Ovary (tissue), 9 donors: ENCODE results near the gene CD7. TPM values are rescaled to one million over a fixed set of nuclear protein-coding genes. Genes with fewer than 3 reads are reported as not detected.

Experiments used
- DNase-seq, 5 donors: peaks; one replicate each; pipeline ENCODE4 v3.0.0-alpha.2; 2019 to 2020
- H3K27ac ChIP-seq, 2 donors: fragments of 200-600 bp; one replicate each; pipeline versions ENCODE4 v1.5.1 to v1.8.0; 2019 to 2022
- H3K27me3 ChIP-seq: fragments of 200-600 bp; one replicate; pipeline ENCODE4 v1.8.0; 2022
- H3K36me3 ChIP-seq: fragments of 200-600 bp; sonication (generic); one replicate; pipeline ENCODE4 v1.5.1; 2019
- H3K4me1 ChIP-seq: one replicate; pipeline ENCODE4 v1.8.1; 2013; ENCODE audit warnings: mild to moderate bottlenecking, moderate library complexity; ENCODE audit not compliant: insufficient read depth
- H3K4me3 ChIP-seq: fragments of 200-600 bp; sonication (generic); one replicate; pipeline ENCODE4 v1.5.1; 2017
- H3K9me3 ChIP-seq, 2 donors: fragments of 200-600 bp in 1 of 2; sonication (generic) in 1 of 2; one replicate each; pipeline versions ENCODE4 v1.5.1 to v1.8.1; 2013 to 2019; ENCODE audit warnings: mild to moderate bottlenecking in 1 of 2, moderate library complexity in 1 of 2
- EP300 ChIP-seq: sonication (generic); formaldehyde crosslinking; IDR thresholded peaks from one replicate; pipeline ENCODE4 v1.6.1; 2017; ENCODE audit warnings: antibody characterized with exemption
- POLR2A ChIP-seq: fragments of 450-650 bp; IDR thresholded peaks from one replicate; pipeline ENCODE4 v1.6.1; 2017; ENCODE audit warnings: antibody characterized with exemption, mild to moderate bottlenecking, moderate library complexity
- WGBS, 3 donors: extraction: QIAGEN DNeasy Blood & Tissue Kit in 1 of 3; methylation state at CpG; one replicate each; pipeline versions ENCODE4 v1.1.5 to v1.1.7; 2013 to 2017; 5-methylcytosine and 5-hydroxymethylcytosine counted together
- intact Hi-C, 4 donors: fragments of 100-400 bp; cut with DNase I; formaldehyde crosslinking; loops; one replicate each; pipeline versions ENCODE4 v1.11.0 to v1.15.1; 2022 to 2023
- polyA plus RNA-seq, 2 donors: library from polyadenylated mRNA; stranded (reverse); fragments of 200-250 nt in 1 of 2; fragments of 350-450 nt in 1 of 2; fragmentation: Illumina TruSeq in 1 of 2; extraction: RNeasy Lipid Tissue Mini Kit (QIAGEN cat#74804) in 1 of 2; gene quantifications; one replicate each; pipeline ENCODE4 v1.2.3, GENCODE V29; 2013 to 2014
- total RNA-seq, 7 donors: library from RNA; depleted of rRNA in 2 of 7; stranded (reverse); fragments of >200 nt in 2 of 7; fragmentation: NEBNext Ultra II Directional in 3 of 7; extraction: Animal tissue kit (Norgen Biotek cat#: 25700) in 3 of 7; gene quantifications; one replicate each; pipeline versions ENCODE4 v1.1.0 to v1.2.4, GENCODE V29; 2016 to 2023
- TF ChIP-seq, protein P1 (sequence below), 3 donors: fragments of 450-650 bp in 2 of 3; fragments of 200-600 bp in 1 of 3; IDR thresholded peaks; one replicate each; pipeline versions ENCODE4 v1.5.1 to v1.8.0; 2016 to 2022; ENCODE audit warnings: antibody characterized with exemption in 3 of 3, mild to moderate bottlenecking in 1 of 3
- donor health status: DM: no; HTN: no; CAD: no; lungs with moderate emphysema.
- donor health status: DM: no; HTN: no; CAD: no.
- donor health status: Bipolar disorder and iron deficiency.
- donor health status: DM: yes; HTN: yes; CAD: no.
- donor health status: DM: no; HTN: no; CAD: no.
- donor health status: DM: yes; HTN: yes; CAD: no.

CD7 gene
- total and polyA plus RNA-seq, 9 donors = 0.48 to 1.3 (median 1.1) TPM; not detected in 3

DNA sequence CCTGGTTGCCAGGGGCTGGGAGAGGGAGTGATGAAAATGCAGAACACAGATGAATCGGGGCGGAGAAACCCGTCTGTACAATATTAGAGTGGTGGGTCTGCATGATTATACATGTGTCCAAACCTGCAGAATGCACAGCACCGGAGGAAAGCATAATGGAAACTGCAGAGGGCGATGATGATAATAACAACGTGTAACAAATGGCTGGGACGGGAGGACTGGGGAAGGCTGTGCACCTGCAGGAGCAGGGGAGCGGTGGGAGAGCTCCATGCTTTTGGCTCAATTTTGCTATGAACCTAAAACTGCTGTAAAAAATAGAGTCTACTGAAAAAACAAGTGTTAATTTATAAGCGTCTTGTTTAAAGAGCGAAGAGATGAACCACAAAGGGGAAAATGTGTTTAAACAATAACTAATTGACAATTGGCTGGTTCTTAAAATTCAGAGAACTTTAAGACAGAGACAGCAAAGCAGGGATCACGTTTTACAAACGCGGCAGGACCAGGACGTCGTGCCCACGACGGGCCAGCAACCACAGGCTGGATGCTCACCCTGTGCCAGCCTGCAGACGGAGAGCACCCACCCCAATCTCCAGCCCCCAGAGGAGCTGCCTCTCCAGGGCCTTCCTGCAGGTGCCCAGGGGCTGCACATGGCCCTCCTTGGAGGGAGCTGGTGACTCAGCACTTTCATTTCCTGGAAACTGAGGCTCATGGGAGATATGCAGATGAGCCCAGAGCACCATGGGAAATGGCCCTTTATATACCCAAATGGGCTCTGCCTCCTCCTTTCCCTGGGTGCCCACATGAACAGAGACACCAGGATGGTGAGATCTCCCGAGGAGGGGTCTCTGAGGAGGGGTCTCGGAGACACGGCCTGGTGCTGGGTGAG is 41.3 kb upstream of the CD7 start, which contains the start of gene TEX19:
TEX19 (plus strand) TSS at position 783 of the 886 bp plus-strand sequence. CDS start 2,904 bp downstream, outside the sequence.
- no peak for DNase-seq
- H3K4me3 ChIP-seq = no peak within 1 kb of the TSS
- no peak within 1 kb of the TSS for H3K27ac ChIP-seq
- intact Hi-C loops = loop anchor here in 3 of 4 donors (10.0 kb wide), 4 partner anchors 56 to 416 kb away; partner anchors contain the start of genes HEXD (in 1 of the 3) and OGFOD3 (in 1 of the 3)
- H3K9me3 ChIP-seq = no peaks in the 10 kb centered on the region
- TF ChIP-seq EP300 (no peak), POLR2A (no peak)
- TF ChIP-seq, protein P1, sequence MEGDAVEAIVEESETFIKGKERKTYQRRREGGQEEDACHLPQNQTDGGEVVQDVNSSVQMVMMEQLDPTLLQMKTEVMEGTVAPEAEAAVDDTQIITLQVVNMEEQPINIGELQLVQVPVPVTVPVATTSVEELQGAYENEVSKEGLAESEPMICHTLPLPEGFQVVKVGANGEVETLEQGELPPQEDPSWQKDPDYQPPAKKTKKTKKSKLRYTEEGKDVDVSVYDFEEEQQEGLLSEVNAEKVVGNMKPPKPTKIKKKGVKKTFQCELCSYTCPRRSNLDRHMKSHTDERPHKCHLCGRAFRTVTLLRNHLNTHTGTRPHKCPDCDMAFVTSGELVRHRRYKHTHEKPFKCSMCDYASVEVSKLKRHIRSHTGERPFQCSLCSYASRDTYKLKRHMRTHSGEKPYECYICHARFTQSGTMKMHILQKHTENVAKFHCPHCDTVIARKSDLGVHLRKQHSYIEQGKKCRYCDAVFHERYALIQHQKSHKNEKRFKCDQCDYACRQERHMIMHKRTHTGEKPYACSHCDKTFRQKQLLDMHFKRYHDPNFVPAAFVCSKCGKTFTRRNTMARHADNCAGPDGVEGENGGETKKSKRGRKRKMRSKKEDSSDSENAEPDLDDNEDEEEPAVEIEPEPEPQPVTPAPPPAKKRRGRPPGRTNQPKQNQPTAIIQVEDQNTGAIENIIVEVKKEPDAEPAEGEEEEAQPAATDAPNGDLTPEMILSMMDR (IDR thresholded peaks at IDR 0.05) = no peak
- no peaks in the 10 kb centered on the region for H3K27me3 ChIP-seq
- no peaks in the 10 kb centered on the region for H3K36me3 ChIP-seq
- WGBS, 3 donors = 47 to 56% (median 52%) methylated on average over 21 of the region's 21 CpGs
- H3K4me1 ChIP-seq = no peaks in the 10 kb centered on the region

DNA sequence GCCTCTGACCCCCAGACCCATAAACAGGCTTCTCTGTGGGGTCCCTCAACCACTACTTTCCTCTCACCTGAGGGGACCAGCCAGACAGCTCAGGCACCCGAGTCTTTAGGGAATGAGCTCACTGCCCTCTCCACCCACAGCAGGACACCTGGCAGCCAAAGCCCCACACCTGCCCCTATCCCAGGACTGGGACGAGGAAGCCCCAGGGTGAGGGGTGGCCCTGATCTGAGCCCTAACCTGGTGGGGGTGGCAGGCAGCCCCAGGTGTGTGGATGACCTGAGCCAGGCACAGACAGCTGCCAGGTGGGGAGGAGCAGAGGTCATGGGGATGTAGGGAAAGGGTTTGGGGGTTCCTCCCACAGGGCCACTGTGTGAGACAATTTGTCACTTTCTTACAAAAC is 40.0 kb upstream of the CD7 start:
- WGBS, 3 donors = 63 to 75% (median 69%) methylated on average over 1 to 2 of the region's 2 CpGs
- DNase-seq = no peak
- H3K27me3 ChIP-seq = no peaks in the 10 kb centered on the region
- H3K9me3 ChIP-seq = no peaks in the 10 kb centered on the region
- TF ChIP-seq, protein P1 (IDR thresholded peaks at IDR 0.05) = no peak
- TF ChIP-seq POLR2A = no peak
- TF ChIP-seq EP300 = no peak
- H3K4me3 ChIP-seq = no peak overlapping the region
- no peaks in the 10 kb centered on the region for H3K4me1 ChIP-seq
- H3K36me3 ChIP-seq = no peaks in the 10 kb centered on the region
- intact Hi-C loops = loop anchor here in 3 of 4 donors (10.0 kb wide), 4 partner anchors 57 to 417 kb away; partner anchors contain the start of genes HEXD (in 1 of the 3) and OGFOD3 (in 1 of the 3)
- no peak overlapping the region for H3K27ac ChIP-seq

DNA sequence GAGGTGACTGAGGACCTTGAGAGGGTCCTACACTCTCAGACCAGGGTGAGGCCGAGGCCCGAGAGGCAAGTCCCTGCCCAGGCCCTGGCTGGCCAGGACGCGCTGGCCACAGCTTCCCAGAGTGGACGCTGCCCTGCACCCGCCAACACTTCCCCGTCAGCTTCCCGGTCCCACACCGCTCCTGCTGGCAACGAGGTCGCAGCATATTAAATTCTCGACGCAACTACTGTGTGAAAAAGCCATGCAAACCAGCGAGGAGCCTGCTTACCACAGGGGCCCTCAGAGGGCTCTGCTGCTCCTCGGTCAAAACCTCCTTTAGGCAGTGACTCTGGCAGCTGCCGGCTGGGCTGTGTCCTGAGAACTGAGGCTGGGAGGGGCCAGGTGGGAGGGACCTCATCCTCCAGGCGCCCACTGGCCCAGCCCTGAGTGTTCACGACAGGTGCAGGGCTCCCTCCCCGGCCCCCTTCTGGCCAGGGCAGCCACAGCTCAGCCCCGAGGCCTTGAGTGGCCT is 39.5 kb upstream of the CD7 start:
- Histone ChIP-seq H3K27ac (no peak overlapping the region), H3K4me3 (no peak overlapping the region), H3K36me3 (no peaks in the 10 kb centered on the region), H3K27me3 (no peaks in the 10 kb centered on the region), H3K4me1 (no peaks in the 10 kb centered on the region), H3K9me3 (no peaks in the 10 kb centered on the region)
- intact Hi-C loops = loop anchor here in 3 of 4 donors (10.0 kb wide), 4 partner anchors 58 to 418 kb away; partner anchors contain the start of genes HEXD (in 1 of the 3) and OGFOD3 (in 1 of the 3)
- no peak for DNase-seq
- TF ChIP-seq EP300 = no peak
- TF ChIP-seq, protein P1 (IDR thresholded peaks at IDR 0.05) = no peak
- no peak for TF ChIP-seq POLR2A
- 46 to 62% (median 50%) methylated on average over 19 to 20 of the region's 20 CpGs for WGBS, 3 donors

DNA sequence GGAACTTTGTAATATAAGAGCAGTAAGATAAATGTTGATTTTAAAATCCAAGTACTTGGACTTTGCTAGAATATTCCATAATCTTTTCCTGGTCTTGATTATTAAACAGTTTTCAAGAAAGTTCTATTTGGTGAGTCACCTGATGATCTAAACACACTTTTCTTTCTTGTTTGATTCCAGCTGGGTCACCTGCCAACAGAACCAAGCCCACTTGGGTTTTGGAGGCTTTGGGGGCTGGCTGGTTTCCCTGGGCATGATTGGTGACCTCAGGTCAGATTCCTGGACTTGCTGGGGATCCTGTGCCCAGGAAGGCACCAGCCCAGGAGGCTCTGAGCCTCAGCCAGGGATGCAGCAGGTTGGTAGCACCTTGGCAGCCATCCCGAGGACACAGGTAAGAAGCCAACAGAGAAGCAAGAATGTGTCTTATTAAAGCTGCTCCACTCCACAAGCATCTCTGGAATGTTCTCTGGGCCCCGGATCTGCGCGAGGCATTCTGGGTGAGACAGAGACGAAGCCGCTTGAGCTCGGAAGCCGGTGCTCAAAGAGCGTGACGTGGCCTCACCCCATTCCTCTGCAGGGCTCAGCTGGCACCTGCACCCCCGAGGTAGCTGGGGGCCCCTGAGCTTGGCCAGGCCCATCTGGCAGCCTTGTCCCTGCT is 38.5 kb upstream of the CD7 start:
- Histone ChIP-seq H3K4me1 (no peaks in the 10 kb centered on the region), H3K9me3 (no peaks in the 10 kb centered on the region), H3K27ac (no peak overlapping the region), H3K27me3 (no peaks in the 10 kb centered on the region), H3K4me3 (no peak overlapping the region), H3K36me3 (no peaks in the 10 kb centered on the region)
- WGBS, 3 donors = 43 to 58% (median 46%) methylated on average over 11 of the region's 11 CpGs
- TF ChIP-seq POLR2A = no peak
- no peak for TF ChIP-seq EP300
- TF ChIP-seq, protein P1 (IDR thresholded peaks at IDR 0.05) = no peak
- intact Hi-C loops = loop anchor here in 3 of 4 donors (10.0 kb wide), 4 partner anchors 59 to 419 kb away; partner anchors contain the start of genes HEXD (in 1 of the 3) and OGFOD3 (in 1 of the 3)
- peak in 1 of 5 donors; percentile 14 for DNase-seq
